Psoas muscle (tissue), 8 donors: ENCODE measurements around the gene ST8SIA3. TPM values are rescaled to one million over a fixed set of nuclear protein-coding genes. Genes with fewer than 3 reads are reported as not detected.

ENCODE experiments used
- ATAC-seq, 4 donors: fragments of 200-7000 bp; cut with Tn5 transposase; one replicate each; pipeline ENCODE4 v1.9.1; 2020; ENCODE audit warnings: moderate library complexity in 3 of 4, mild to moderate bottlenecking in 2 of 4
- DNase-seq, 2 donors: peaks; one replicate each; pipeline ENCODE4 v3.0.0-alpha.2; 2020
- H3K27ac ChIP-seq: fragments of 200-600 bp; one replicate; pipeline ENCODE4 v1.8.0; 2022
- H3K27me3 ChIP-seq, 3 donors: fragments of 200-600 bp in 1 of 3; one replicate each; pipeline versions ENCODE4 v1.6.1 to v1.8.0; 2013 to 2022; ENCODE audit warnings: low read length in 2 of 3, mild to moderate bottlenecking in 2 of 3, moderate library complexity in 1 of 3; ENCODE audit not compliant: insufficient read depth in 3 of 3
- H3K36me3 ChIP-seq, 2 donors: fragments of 200-600 bp in 1 of 2; one replicate each; pipeline versions ENCODE4 v1.6.1 to v1.8.0; 2013 to 2022; ENCODE audit warnings: low read depth in 1 of 2, mild to moderate bottlenecking in 1 of 2, moderate library complexity in 1 of 2; ENCODE audit not compliant: insufficient read depth in 1 of 2
- H3K4me1 ChIP-seq: fragments of 200-600 bp; one replicate; pipeline ENCODE4 v1.8.0; 2022
- H3K4me3 ChIP-seq: fragments of 200-600 bp; one replicate; pipeline ENCODE4 v1.8.0; 2022; ENCODE audit warnings: mild to moderate bottlenecking
- H3K9me3 ChIP-seq: fragments of 200-600 bp; one replicate; pipeline ENCODE4 v1.8.0; 2022
- CTCF ChIP-seq: fragments of 200-600 bp; IDR thresholded peaks from one replicate; pipeline ENCODE4 v1.8.0; 2022; ENCODE audit warnings: antibody characterized with exemption
- WGBS, 3 donors: extraction: QIAGEN DNeasy Blood & Tissue Kit; methylation state at CpG; one replicate each; pipeline versions ENCODE4 v1.1.6 to v1.1.7; 2013; 5-methylcytosine and 5-hydroxymethylcytosine counted together
- intact Hi-C, 2 donors: fragments of 100-400 bp; cut with DNase I; formaldehyde crosslinking; loops; one replicate each; pipeline versions ENCODE4 v1.11.0 to v1.14.2; 2022
- polyA plus RNA-seq, 3 donors: library from polyadenylated mRNA; stranded (reverse); fragments of 200-250 nt; gene quantifications; one replicate each; pipeline ENCODE4 v1.2.3, GENCODE V29; 2013
- total RNA-seq, 4 donors: library from RNA; stranded (reverse); fragmentation: NEBNext Ultra II Directional in 2 of 4; extraction: Animal tissue kit (Norgen Biotek cat#: 25700) in 2 of 4; gene quantifications; one replicate each; pipeline versions ENCODE4 v1.2.1 to v1.2.4, GENCODE V29; 2021 to 2023
- donor health status: healthy with polysubstance abuse.
- donor health status: DM: no; HTN: no; CAD: no; lungs with moderate emphysema.
- donor health status: Bipolar disorder and iron deficiency.
- donor health status: healthy.
- donor health status: DM: yes; HTN: yes; CAD: no.
- donor health status: DM: no; HTN: no; CAD: no.
- donor health status: DM: no; HTN: no; CAD: no.
- donor health status: DM: yes; HTN: yes; CAD: no.

Gene ST8SIA3
- total and polyA plus RNA-seq, 7 donors = 0.02 to 0.09 TPM; not detected in 5

GRCh38 chr18:57343833-57344232 lies 8.5 kb upstream of the ST8SIA3 start:
- H3K36me3 ChIP-seq = no peaks in the 10 kb centered on the region
- intact Hi-C loops = no loop called here
- H3K4me3 ChIP-seq = no peak overlapping the region
- H3K9me3 ChIP-seq = no peaks in the 10 kb centered on the region
- H3K27me3 ChIP-seq = peaks cover 3 to 19% (median 4%) of the 10 kb centered on the region in 3 donors
- no peaks in the 10 kb centered on the region for H3K4me1 ChIP-seq
- no peak for TF ChIP-seq CTCF
- 40 to 62% (median 62%) methylated on average over 1 of the region's 1 CpG for WGBS, 3 donors
- no peak overlapping the region for H3K27ac ChIP-seq
- DNase-seq (no peak), ATAC-seq (no peak)

DNA sequence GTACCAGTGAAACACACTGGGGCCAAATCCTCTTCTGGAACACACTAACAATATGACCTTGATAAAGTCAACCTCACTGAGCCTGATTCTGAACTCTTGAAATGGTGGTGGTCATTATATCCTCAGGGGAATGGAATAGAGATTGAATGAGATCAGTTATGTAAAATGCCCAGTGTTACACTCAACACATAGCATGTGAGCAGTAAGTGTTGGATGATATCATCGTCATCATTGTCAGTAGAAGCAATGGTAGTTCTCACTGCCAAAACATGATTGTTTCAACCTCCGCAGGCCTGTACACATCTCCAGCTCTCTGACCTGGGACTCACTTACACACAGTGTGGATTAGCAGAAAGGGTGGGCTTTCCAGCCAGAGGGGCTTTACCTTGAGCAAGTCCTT lies 5.5 kb upstream of the ST8SIA3 start:
- DNase-seq (no peak), ATAC-seq (no peak)
- no peak for TF ChIP-seq CTCF
- H3K27me3 ChIP-seq = peaks cover 3 to 33% (median 8%) of the 10 kb centered on the region in 3 donors
- 90 to 97% (median 92%) methylated on average over 2 of the region's 2 CpGs for WGBS, 3 donors
- no peaks in the 10 kb centered on the region for H3K4me1 ChIP-seq
- H3K4me3 ChIP-seq = no peak overlapping the region
- intact Hi-C loops = no loop called here
- no peaks in the 10 kb centered on the region for H3K9me3 ChIP-seq
- H3K27ac ChIP-seq = no peak overlapping the region
- no peaks in the 10 kb centered on the region for H3K36me3 ChIP-seq

- 67 to 76% (median 70%) methylated on average over 11 of the region's 11 CpGs for WGBS, 3 donors
- H3K27me3 ChIP-seq = peaks cover 3 to 37% (median 14%) of the 10 kb centered on the region in 3 donors
- TF ChIP-seq CTCF = no peak
- DNase-seq = no peak
- intact Hi-C loops = no loop called here
- ATAC-seq = no peak
- no peak overlapping the region for H3K27ac ChIP-seq
- H3K9me3 ChIP-seq = no peaks in the 10 kb centered on the region
- H3K4me1 ChIP-seq = no peaks in the 10 kb centered on the region
- no peak overlapping the region for H3K4me3 ChIP-seq
- no peaks in the 10 kb centered on the region for H3K36me3 ChIP-seq
Observed at GRCh38 chr18:57347784-57348183, 4.6 kb upstream of the ST8SIA3 start.

DNA sequence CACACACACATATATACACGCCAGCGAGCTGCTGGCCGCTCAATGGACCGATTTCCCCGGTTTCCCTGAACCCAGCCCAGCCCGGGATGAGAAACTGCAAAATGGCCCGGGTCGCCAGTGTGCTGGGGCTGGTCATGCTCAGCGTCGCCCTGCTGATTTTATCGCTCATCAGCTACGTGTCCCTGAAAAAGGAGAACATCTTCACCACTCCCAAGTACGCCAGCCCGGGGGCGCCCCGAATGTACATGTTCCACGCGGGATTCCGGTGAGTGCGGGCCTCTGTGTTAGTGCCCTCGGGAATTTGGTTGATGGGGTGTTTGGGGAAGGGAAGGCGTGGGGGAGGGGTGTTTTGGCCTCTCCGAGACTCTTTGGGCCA lies 392 bp downstream of the ST8SIA3 start:
- intact Hi-C loops = no loop called here

More for the DNA sequence above, 392 bp downstream of the ST8SIA3 start:
- DNase-seq (no peak), ATAC-seq (no peak)
- H3K9me3 ChIP-seq = no peaks in the 10 kb centered on the region
- peaks cover 6 to 68% (median 14%) of the 10 kb centered on the region in 3 donors for H3K27me3 ChIP-seq
- no peaks in the 10 kb centered on the region for H3K4me1 ChIP-seq
- TF ChIP-seq CTCF = no peak
- no peaks in the 10 kb centered on the region for H3K36me3 ChIP-seq
- WGBS, 3 donors = 1 to 2% (median 2%) methylated on average over 19 to 23 of the region's 23 CpGs
- no peak overlapping the region for H3K27ac ChIP-seq
- no peak overlapping the region for H3K4me3 ChIP-seq
